DND-41 (cell line): ENCODE measurements around the gene TMC3.

Experiments used
- ATAC-seq: fragments of 200-7000 bp; cut with Tn5 transposase; 3 replicates; pipeline ENCODE4 v1.9.1; 2021; ENCODE audit warnings: low read depth; ENCODE audit not compliant: insufficient read depth
- DNase-seq: peaks from one replicate; pipeline ENCODE4 v3.0.0-alpha.2; 2020
- H2AFZ ChIP-seq: 2 replicates; pipeline ENCODE4 v1.6.0; 2012; ENCODE audit warnings: low read depth, low read length
- H3K27ac ChIP-seq: 2 replicates; pipeline ENCODE4 v1.5.1; 2012; ENCODE audit warnings: low read length, inconsistent platforms
- H3K27me3 ChIP-seq: fragments of 200-600 bp; sonication (generic); 2 replicates; pipeline ENCODE4 v1.6.0; 2012; ENCODE audit warnings: low read length, mild to moderate bottlenecking, inconsistent platforms; ENCODE audit not compliant: insufficient read depth, poor library complexity
- H3K36me3 ChIP-seq: 2 replicates; pipeline ENCODE4 v1.5.1; 2012; ENCODE audit warnings: low read length, inconsistent platforms; ENCODE audit not compliant: insufficient read depth
- H3K4me1 ChIP-seq: 2 replicates; pipeline ENCODE4 v1.5.1; 2012; ENCODE audit warnings: mild to moderate bottlenecking, low read length; ENCODE audit not compliant: insufficient read depth
- H3K4me2 ChIP-seq: 2 replicates; pipeline ENCODE4 v1.6.0; 2012; ENCODE audit warnings: mild to moderate bottlenecking, moderate library complexity, low read length, inconsistent platforms; ENCODE audit not compliant: insufficient read depth
- H3K4me3 ChIP-seq, 2 experiments: fragments of 200-600 bp in 1 of 2; shearing (Covaris generic) in 1 of 2; 2 replicates each; pipeline ENCODE4 v1.5.1; 2012 to 2016; ENCODE audit warnings: inconsistent platforms in 2 of 2, low read length in 2 of 2, mild to moderate bottlenecking in 2 of 2, low read depth in 1 of 2, moderate library complexity in 1 of 2
- H3K79me2 ChIP-seq: 2 replicates; pipeline ENCODE4 v1.6.0; 2012; ENCODE audit warnings: low read length, inconsistent platforms; ENCODE audit not compliant: insufficient read depth
- H3K9ac ChIP-seq: 2 replicates; pipeline ENCODE4 v1.6.0; 2012; ENCODE audit warnings: low read depth, mild to moderate bottlenecking, inconsistent platforms, low read length, moderate library complexity
- H3K9me3 ChIP-seq: 2 replicates; pipeline ENCODE4 v1.5.1; 2012; ENCODE audit warnings: low read length, moderate library complexity, mild to moderate bottlenecking, inconsistent platforms; ENCODE audit not compliant: insufficient read depth, severe bottlenecking
- H4K20me1 ChIP-seq: 2 replicates; pipeline ENCODE4 v1.6.0; 2012; ENCODE audit warnings: low read length; ENCODE audit not compliant: insufficient read depth
- CTCF ChIP-seq: IDR thresholded peaks from 2 replicates; pipeline ENCODE4 v1.5.1; 2012; ENCODE audit warnings: borderline replicate concordance, low read length, moderate library complexity, mild to moderate bottlenecking; ENCODE audit not compliant: poor library complexity, severe bottlenecking; ENCODE audit errors: extremely low read depth
- EZH2 ChIP-seq: IDR thresholded peaks from 3 replicates; pipeline ENCODE4 v1.6.1; 2012; ENCODE audit warnings: borderline replicate concordance, low read depth, mild to moderate bottlenecking, moderate library complexity, low read length, inconsistent platforms; ENCODE audit not compliant: severe bottlenecking

The TMC3 gene

GRCh38 chr15:81407176-81407575 is 33.2 kb upstream of the TMC3 start:
- no peaks in the 10 kb centered on the region for H3K9me3 ChIP-seq
- H3K36me3 ChIP-seq, result no peaks in the 10 kb centered on the region
- H3K27ac ChIP-seq, result no peak overlapping the region
- H3K4me2 ChIP-seq, result no peak overlapping the region
- no peak for TF ChIP-seq EZH2
- no peak for TF ChIP-seq CTCF
- no peaks in the 10 kb centered on the region for H3K79me2 ChIP-seq
- DNase-seq, result no peak
- H3K27me3 ChIP-seq, result no peaks in the 10 kb centered on the region
- H3K4me1 ChIP-seq, result peaks cover 14% of the 10 kb centered on the region
- H3K9ac ChIP-seq, result no peak overlapping the region
- no peak for ATAC-seq
- H3K4me3 ChIP-seq, result no peak overlapping the region
- H2AFZ ChIP-seq, result no peak overlapping the region
- H4K20me1 ChIP-seq, result no peaks in the 10 kb centered on the region

- Histone ChIP-seq H3K9ac (no peak overlapping the region), H3K79me2 (no peaks in the 10 kb centered on the region), H2AFZ (no peak overlapping the region), H3K4me3 (no peak overlapping the region), H3K27me3 (no peaks in the 10 kb centered on the region), H3K4me2 (no peak overlapping the region), H3K27ac (no peak overlapping the region), H3K9me3 (no peaks in the 10 kb centered on the region), H3K36me3 (no peaks in the 10 kb centered on the region), H3K4me1 (no peaks in the 10 kb centered on the region), H4K20me1 (no peaks in the 10 kb centered on the region)
- DNase-seq (peak; percentile 9), ATAC-seq (no peak; the same call in 2 of the 3 replicates)
- TF ChIP-seq CTCF (peak; percentile 82), EZH2 (no peak)
These were observed 26.7 kb upstream of the TMC3 start for GRCh38 chr15:81400640-81401236.

- Histone ChIP-seq H2AFZ (no peak overlapping the region), H3K27ac (no peak overlapping the region), H3K79me2 (no peaks in the 10 kb centered on the region), H3K9ac (no peak overlapping the region), H3K27me3 (no peaks in the 10 kb centered on the region), H3K9me3 (no peaks in the 10 kb centered on the region), H3K36me3 (no peaks in the 10 kb centered on the region), H4K20me1 (no peaks in the 10 kb centered on the region), H3K4me3 (no peak overlapping the region), H3K4me2 (no peak overlapping the region), H3K4me1 (no peaks in the 10 kb centered on the region)
- no peak for TF ChIP-seq CTCF
- DNase-seq, result no peak
- ATAC-seq, result no peak
These were observed 25.0 kb upstream of the TMC3 start for GRCh38 chr15:81398910-81399551.
